Type B pancreatic cell (in vitro differentiated cells): ENCODE measurements around the gene TRHDE. TPM values are rescaled to one million over a fixed set of nuclear protein-coding genes. Genes with fewer than 3 reads are reported as not detected.
"Not testable (repeated sequence)": the region's sequence is repeated elsewhere in the genome, so short reads cannot be mapped to it uniquely, and the experiment has no call there.

ENCODE experiments used
- DNase-seq: peaks from one replicate; pipeline ENCODE4 v3.0.0; 2021; ENCODE audit warnings: mixed read lengths; ENCODE audit not compliant: unreplicated experiment; ENCODE audit errors: extremely low spot score
- H3K27ac Mint-ChIP-seq: 2 replicates; pipeline ENCODE4 v1.8.0; 2021; ENCODE audit warnings: mild to moderate bottlenecking, mixed read lengths
- H3K27me3 Mint-ChIP-seq: 2 replicates; pipeline ENCODE4 v1.8.0; 2021; ENCODE audit warnings: mixed read lengths
- H3K36me3 Mint-ChIP-seq: 2 replicates; pipeline ENCODE4 v1.8.0; 2021; ENCODE audit warnings: mixed read lengths
- H3K4me1 Mint-ChIP-seq: one replicate; pipeline ENCODE4 v1.8.0; 2021; ENCODE audit warnings: mixed read lengths; ENCODE audit not compliant: unreplicated experiment
- H3K4me3 Mint-ChIP-seq: 2 replicates; pipeline ENCODE4 v1.8.0; 2021; ENCODE audit warnings: mild to moderate bottlenecking, mixed read lengths
- H3K9me3 Mint-ChIP-seq: 2 replicates; pipeline ENCODE4 v1.8.0; 2021; ENCODE audit warnings: mixed read lengths
- CTCF ChIP-seq: fragments of 200-600 bp; sonication (generic); conservative IDR thresholded peaks from 2 replicates; pipeline ENCODE4 v1.5.0; 2021; ENCODE audit warnings: antibody characterized with exemption, mild to moderate bottlenecking
- total RNA-seq: library from RNA; stranded (reverse); gene quantifications from 2 replicates; pipeline ENCODE4 v1.2.1, GENCODE V29; 2021; ENCODE audit warnings: low replicate concordance

Gene TRHDE
- total RNA-seq, 1 donor from 2014 or later = 3.2 TPM

DNA sequence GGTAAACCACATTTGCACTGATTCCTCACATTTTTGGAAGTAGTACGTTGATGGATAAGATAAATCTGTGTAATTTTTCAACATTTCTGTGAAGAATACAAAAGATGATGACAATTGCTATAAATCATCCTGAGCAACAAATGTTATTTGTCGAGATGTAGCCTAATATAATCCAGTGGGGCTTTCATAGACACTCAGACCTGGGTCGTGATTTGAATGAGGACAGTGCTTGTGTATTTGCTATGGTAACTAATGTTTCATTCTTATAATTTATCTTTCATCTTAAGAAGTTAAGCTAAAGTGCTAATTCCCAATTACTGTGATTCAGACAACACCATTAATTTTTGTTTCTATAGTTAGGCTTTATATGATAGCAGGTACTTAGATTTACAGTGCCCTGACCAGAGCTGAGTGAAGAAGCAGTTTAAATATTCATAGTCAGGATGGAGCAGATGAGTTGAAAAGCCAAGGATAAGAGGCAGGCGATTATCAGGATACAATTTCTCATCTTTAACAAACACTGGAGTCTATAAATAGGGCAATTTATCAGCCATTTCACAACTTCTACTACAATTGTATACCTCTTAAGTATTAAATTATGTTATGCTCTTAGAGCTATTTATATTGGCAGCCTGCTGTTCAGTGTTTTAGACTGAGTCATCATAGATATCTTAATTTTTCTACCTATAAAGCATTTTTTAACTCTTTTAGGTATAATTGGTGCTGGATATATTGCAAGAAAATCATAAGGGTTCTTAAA, 359.9 kb downstream of the TRHDE start:
- no peak for TF ChIP-seq CTCF
- Mint-ChIP-seq H3K36me3 (no peaks in the 10 kb centered on the region), H3K9me3 (no peaks in the 10 kb centered on the region), H3K27ac (no peak overlapping the region), H3K27me3 (no peaks in the 10 kb centered on the region), H3K4me1 (no peaks in the 10 kb centered on the region), H3K4me3 (no peak overlapping the region)
- no peak for DNase-seq

- H3K36me3 Mint-ChIP-seq = no peaks in the 10 kb centered on the region
- no peaks in the 10 kb centered on the region for H3K27me3 Mint-ChIP-seq
- no peaks in the 10 kb centered on the region for H3K4me1 Mint-ChIP-seq
- no peaks in the 10 kb centered on the region for H3K9me3 Mint-ChIP-seq
- no peak for DNase-seq
- no peak for TF ChIP-seq CTCF
- no peak overlapping the region for H3K4me3 Mint-ChIP-seq
- H3K27ac Mint-ChIP-seq = no peak overlapping the region
Measured at GRCh38 chr12:72642706-72643105, 370.5 kb downstream of the TRHDE start.

DNA sequence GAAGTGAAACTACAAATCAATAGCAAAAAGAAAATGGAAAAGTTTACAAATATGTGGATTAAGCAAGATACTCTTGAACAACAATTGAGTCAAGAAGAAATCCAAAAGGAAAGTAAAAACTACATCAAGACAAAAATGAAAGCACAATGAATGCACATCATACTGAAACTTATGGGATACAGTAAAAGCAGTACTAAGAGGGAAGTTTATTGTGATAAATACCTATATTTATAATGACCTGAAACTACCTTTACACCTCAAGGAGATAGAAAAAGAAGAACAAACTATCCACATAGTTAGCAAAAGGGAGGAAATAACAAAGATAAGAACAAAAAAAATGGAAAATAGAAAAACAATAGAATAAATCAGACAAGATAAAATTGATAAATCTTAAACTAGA, 375.0 kb downstream of the TRHDE start:
- TF ChIP-seq CTCF = no peak

DNA sequence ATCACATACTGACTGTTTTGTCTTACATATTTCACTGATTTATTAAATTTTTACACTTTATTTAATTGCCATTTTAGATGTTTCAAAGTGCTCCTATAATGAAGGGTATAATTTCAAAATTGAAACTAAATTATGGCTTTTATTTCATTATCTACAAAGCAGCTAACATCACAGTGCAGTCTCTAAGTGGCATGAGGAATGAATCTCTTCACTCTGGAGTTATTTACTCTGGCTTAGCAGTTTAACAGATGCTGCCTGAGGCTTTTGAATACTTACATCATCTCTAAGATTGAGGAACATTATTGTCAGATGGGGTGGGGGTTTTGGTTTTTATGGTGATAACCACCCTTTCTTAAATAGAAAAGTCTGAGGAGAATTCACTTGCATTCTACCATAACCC, 386.4 kb downstream of the TRHDE start:
- Mint-ChIP-seq H3K4me3 (no peak overlapping the region), H3K27ac (no peak overlapping the region), H3K4me1 (no peaks in the 10 kb centered on the region), H3K27me3 (no peaks in the 10 kb centered on the region), H3K36me3 (no peaks in the 10 kb centered on the region), H3K9me3 (no peaks in the 10 kb centered on the region)
- no peak for DNase-seq
- no peak for TF ChIP-seq CTCF

More for the DNA sequence above, 375.0 kb downstream of the TRHDE start:
- no peak overlapping the region for H3K27ac Mint-ChIP-seq
- no peaks in the 10 kb centered on the region for H3K36me3 Mint-ChIP-seq
- H3K9me3 Mint-ChIP-seq = no peaks in the 10 kb centered on the region
- H3K4me3 Mint-ChIP-seq = no peak overlapping the region
- H3K4me1 Mint-ChIP-seq = no peaks in the 10 kb centered on the region
- H3K27me3 Mint-ChIP-seq = no peaks in the 10 kb centered on the region
- no peak for DNase-seq

- not testable (repeated sequence) for H3K27me3 Mint-ChIP-seq, H3K4me1 Mint-ChIP-seq, H3K27ac Mint-ChIP-seq, H3K4me3 Mint-ChIP-seq, DNase-seq, H3K9me3 Mint-ChIP-seq, H3K36me3 Mint-ChIP-seq
Measured at GRCh38 chr12:72660174-72660573, 388.0 kb downstream of the TRHDE start.

DNA sequence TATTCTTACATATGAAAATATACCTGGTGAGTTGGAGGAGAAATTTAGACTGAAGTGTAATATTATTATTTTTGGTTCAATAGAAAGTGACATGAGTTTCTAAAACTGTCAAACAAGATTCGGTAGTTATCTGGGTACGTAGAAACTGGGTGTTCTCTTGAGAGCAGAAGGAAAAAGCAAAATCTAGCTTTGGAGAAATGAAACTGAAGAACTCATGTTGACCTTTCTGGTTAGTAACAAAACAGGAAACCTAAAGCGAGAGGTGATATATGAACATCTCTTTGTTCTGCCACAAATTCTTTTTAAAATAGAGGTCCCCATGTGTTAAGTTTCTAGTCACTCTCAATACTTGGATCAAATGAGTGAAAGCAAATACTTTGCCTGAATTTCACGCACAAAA, 401.7 kb downstream of the TRHDE start:
- no peaks in the 10 kb centered on the region for H3K36me3 Mint-ChIP-seq
- no peak for TF ChIP-seq CTCF
- H3K27me3 Mint-ChIP-seq = no peaks in the 10 kb centered on the region
- peaks cover 23% of the 10 kb centered on the region for H3K4me1 Mint-ChIP-seq
- H3K4me3 Mint-ChIP-seq = no peak overlapping the region
- DNase-seq = no peak
- H3K9me3 Mint-ChIP-seq = no peaks in the 10 kb centered on the region
- no peak overlapping the region for H3K27ac Mint-ChIP-seq
